PFSK-1 (cell line): ENCODE measurements around the gene CCR7.

Source experiments
- POLR2AphosphoS5 ChIP-seq: IDR thresholded peaks from 2 replicates; pipeline ENCODE4 v1.6.1; 2012; ENCODE audit warnings: low read depth, mild to moderate bottlenecking, control low read depth, low read length, moderate library complexity
- SIN3A ChIP-seq: IDR thresholded peaks from 2 replicates; pipeline ENCODE4 v1.6.1; 2012; ENCODE audit warnings: mild to moderate bottlenecking, low read length, moderate library complexity, borderline replicate concordance; ENCODE audit not compliant: insufficient read depth

DNA sequence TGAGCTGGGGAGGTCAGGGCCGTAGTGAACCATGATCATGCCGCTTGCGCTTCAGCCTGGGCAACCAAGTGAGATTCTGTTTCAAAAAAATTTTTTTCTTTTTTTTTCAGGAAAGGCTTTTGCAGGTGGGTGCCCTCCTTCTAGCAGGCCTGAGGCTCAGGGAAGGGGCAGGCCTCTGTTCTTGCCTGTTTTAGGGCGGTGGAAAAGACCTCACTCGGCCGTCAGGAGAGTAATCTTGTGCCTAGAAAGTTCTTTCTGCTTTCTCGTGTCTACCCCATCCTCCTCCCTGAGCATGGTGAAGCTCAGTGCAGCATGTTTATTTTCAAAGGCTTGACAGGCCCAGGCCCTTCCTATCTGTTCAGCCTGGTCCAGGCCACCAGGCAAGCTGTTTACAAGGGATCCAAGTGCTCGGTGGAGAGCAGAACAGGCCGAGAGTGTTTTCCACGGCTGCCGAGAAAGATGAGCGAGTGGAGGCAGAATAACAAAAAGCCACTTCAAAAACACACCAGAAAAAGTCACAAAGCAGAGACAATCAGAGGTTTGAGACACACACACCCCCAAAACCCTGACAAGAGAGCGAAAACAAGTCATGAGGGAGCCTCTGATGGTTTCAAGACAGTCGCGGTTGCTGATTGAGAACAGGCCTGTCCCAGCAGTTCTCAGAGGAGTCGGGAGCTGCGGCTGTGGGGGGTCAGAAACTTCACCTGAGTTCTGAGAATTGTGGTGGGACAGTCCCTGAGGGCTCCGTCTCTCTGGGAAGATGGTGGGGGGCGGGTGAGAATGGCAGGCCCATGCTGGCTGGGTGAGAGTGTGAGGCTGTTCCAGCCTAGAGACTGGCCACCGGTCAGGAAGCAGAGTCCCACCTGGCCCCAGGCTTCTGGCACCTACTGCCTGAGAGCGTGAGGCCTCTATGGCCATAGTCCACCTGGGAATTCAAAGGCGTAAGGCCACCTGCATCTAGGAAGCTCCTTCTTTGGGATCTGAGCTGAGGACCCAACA is 37.5 kb upstream of the CCR7 start:
- TF ChIP-seq POLR2AphosphoS5 = no peak
- TF ChIP-seq SIN3A = no peak
